Nephron progenitor cell (in vitro differentiated cells): Measurements from ENCODE around the gene SERINC2.

Experiments used
- DNase-seq: peaks from one replicate; pipeline ENCODE4 v3.0.0; 2021
- H3K27ac Mint-ChIP-seq: 2 replicates; pipeline ENCODE4 v1.8.0; 2021; ENCODE audit warnings: mild to moderate bottlenecking, moderate library complexity, mixed read lengths
- H3K27me3 Mint-ChIP-seq: 2 replicates; pipeline ENCODE4 v1.8.0; 2021; ENCODE audit warnings: mild to moderate bottlenecking, low read depth, mixed read lengths; ENCODE audit not compliant: poor library complexity
- H3K36me3 Mint-ChIP-seq: 2 replicates; pipeline ENCODE4 v1.8.0; 2021; ENCODE audit warnings: low read depth, mixed read lengths
- H3K4me1 Mint-ChIP-seq: 2 replicates; pipeline ENCODE4 v1.8.0; 2021; ENCODE audit warnings: mixed read lengths
- H3K4me3 Mint-ChIP-seq: 2 replicates; pipeline ENCODE4 v1.8.0; 2021; ENCODE audit warnings: mild to moderate bottlenecking, moderate library complexity, mixed read lengths
- H3K9me3 Mint-ChIP-seq: 2 replicates; pipeline ENCODE4 v1.8.0; 2021; ENCODE audit warnings: mild to moderate bottlenecking, moderate library complexity, mixed read lengths
- CTCF ChIP-seq: fragments of 200-600 bp; sonication (generic); IDR thresholded peaks from 2 replicates; pipeline ENCODE4 v1.5.0; 2021; ENCODE audit warnings: antibody characterized with exemption

Gene SERINC2

GRCh38 chr1:31434979-31435378, 22.0 kb downstream of the SERINC2 start:
- Mint-ChIP-seq H3K27ac (no peak overlapping the region), H3K9me3 (no peaks in the 10 kb centered on the region), H3K4me3 (no peak overlapping the region), H3K36me3 (peaks cover 7% of the 10 kb centered on the region), H3K27me3 (peaks cover 15% of the 10 kb centered on the region), H3K4me1 (peaks cover 14% of the 10 kb centered on the region)
- TF ChIP-seq CTCF: no peak
- DNase-seq: no peak

- DNase-seq: no peak
- H3K4me3 Mint-ChIP-seq: no peak overlapping the region
- peaks cover 15% of the 10 kb centered on the region for H3K27me3 Mint-ChIP-seq
- H3K4me1 Mint-ChIP-seq: peaks cover 11% of the 10 kb centered on the region
- no peaks in the 10 kb centered on the region for H3K9me3 Mint-ChIP-seq
- peaks cover 7% of the 10 kb centered on the region for H3K36me3 Mint-ChIP-seq
- no peak for TF ChIP-seq CTCF
- H3K27ac Mint-ChIP-seq: peak overlapping the region; percentile 35
Observed at GRCh38 chr1:31435471-31436409, 22.7 kb downstream of the SERINC2 start.

- Mint-ChIP-seq H3K36me3 (peaks cover 7% of the 10 kb centered on the region), H3K27me3 (peaks cover 15% of the 10 kb centered on the region), H3K4me1 (peaks cover 12% of the 10 kb centered on the region), H3K9me3 (no peaks in the 10 kb centered on the region), H3K27ac (no peak overlapping the region), H3K4me3 (no peak overlapping the region)
- no peak for DNase-seq
- no peak for TF ChIP-seq CTCF
Observed at GRCh38 chr1:31436596-31437432, 23.8 kb downstream of the SERINC2 start.

- Mint-ChIP-seq H3K9me3 (no peaks in the 10 kb centered on the region), H3K4me3 (no peak overlapping the region), H3K27ac (no peak overlapping the region), H3K27me3 (peaks cover 15% of the 10 kb centered on the region), H3K36me3 (peaks cover 7% of the 10 kb centered on the region), H3K4me1 (peaks cover 14% of the 10 kb centered on the region)
- TF ChIP-seq CTCF: no peak
- no peak for DNase-seq
Observed at GRCh38 chr1:31437433-31438037, 24.5 kb downstream of the SERINC2 start.

GRCh38 chr1:31439276-31439675, 26.3 kb downstream of the SERINC2 start:
- peaks cover 7% of the 10 kb centered on the region for H3K4me1 Mint-ChIP-seq

More at GRCh38 chr1:31439276-31439675, 26.3 kb downstream of the SERINC2 start:
- H3K4me3 Mint-ChIP-seq: no peak overlapping the region
- H3K27ac Mint-ChIP-seq: no peak overlapping the region
- TF ChIP-seq CTCF: no peak
- H3K36me3 Mint-ChIP-seq: no peaks in the 10 kb centered on the region
- DNase-seq: no peak
- H3K27me3 Mint-ChIP-seq: peaks cover 19% of the 10 kb centered on the region
- H3K9me3 Mint-ChIP-seq: peaks cover 10% of the 10 kb centered on the region
